ENCODE data around the gene RIPOR1.

RIPOR1 gene

DNA sequence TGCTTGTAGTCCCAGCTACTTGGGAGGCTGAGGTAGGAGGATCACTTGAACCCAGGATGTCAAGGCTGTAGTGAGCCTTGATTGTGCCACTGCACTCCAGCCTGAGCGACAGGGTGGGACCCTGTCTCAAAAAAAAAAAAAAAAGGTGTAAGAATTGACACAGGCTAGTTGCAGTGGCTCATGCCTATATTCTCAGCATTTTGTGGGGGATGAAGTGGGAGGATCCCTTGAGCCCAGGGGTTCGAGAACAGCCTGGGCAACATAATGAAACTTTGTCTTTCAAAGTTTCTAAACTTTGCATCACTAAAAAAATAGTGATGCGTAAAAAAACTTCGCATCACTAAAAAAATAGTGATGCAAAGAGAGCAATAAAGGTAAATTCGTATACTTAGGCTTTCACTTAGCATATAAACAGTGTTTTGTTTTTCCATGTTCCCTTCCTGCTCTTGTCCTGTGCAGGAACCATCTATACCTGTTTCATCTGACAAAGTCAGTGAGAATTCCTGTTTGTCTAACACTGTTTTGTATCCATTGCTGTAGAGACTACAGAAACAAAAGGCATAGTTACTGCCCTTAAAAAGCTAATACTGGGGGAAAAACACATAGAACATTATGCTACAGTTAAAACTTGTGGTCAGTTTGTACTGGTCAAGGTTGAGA, 65.8 kb downstream of the RIPOR1 start:
- no peak overlapping the region for H3K4me3 ChIP-seq (ENCODE audit: low read depth, low read length)
- TF ChIP-seq CTCF (IDR thresholded peaks at IDR 0.05; ENCODE audit: insufficient read depth, low read depth, low read length, missing control alignments): no peak
- DNase-seq (ENCODE audit: low read depth): no peak

DNA sequence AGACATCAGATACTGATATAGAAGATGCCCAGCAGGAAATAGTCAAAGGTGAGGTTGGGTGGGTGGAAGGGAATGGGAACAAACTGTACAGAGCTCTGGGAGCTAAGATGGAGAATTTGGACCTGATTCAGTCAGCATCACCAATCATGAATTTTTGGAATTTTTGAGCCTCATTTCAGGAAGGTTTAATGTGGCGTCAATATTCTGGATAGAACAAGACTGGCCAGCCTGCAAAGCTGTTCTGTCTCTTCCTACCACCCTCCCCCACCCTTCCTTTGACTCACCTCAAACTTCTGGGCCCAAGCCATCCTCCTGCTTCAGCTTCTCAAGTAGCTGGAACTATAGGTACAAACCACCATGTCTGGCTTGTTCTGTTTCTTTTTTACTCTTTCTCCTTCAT, 66.3 kb downstream of the RIPOR1 start:
- no peak for TF ChIP-seq CTCF (IDR thresholded peaks at IDR 0.05; ENCODE audit: insufficient read depth, low read depth, low read length, missing control alignments)
- no peak for DNase-seq (ENCODE audit: low read depth)
- H3K4me3 ChIP-seq (ENCODE audit: low read depth, low read length): no peak overlapping the region

All from GM12865 (cell line).